Right lobe of liver (tissue), 6 donors: Measurements from ENCODE around the gene KEL. TPM values are rescaled to one million over a fixed set of nuclear protein-coding genes. Genes with fewer than 3 reads are reported as not detected.

Source experiments
- ATAC-seq, 4 donors: fragments of 200-7000 bp; cut with Tn5 transposase; one replicate each; pipeline ENCODE4 v1.9.1; 2020; ENCODE audit warnings: mild to moderate bottlenecking in 4 of 4, moderate library complexity in 4 of 4
- DNase-seq, 3 donors: peaks; one replicate each; pipeline ENCODE4 v3.0.0-alpha.2; 2020
- H3K27ac ChIP-seq, 3 donors: fragments of 200-600 bp; one replicate each; pipeline ENCODE4 v1.8.0; 2022
- H3K27me3 ChIP-seq, 2 donors: fragments of 200-600 bp; one replicate each; pipeline ENCODE4 v1.8.0; 2022
- H3K36me3 ChIP-seq, 4 donors: fragments of 200-600 bp; sonication (generic) in 1 of 4; one replicate each; pipeline versions ENCODE4 v1.5.1 to v1.8.0; 2017 to 2022; ENCODE audit warnings: control low read depth in 1 of 4
- H3K4me1 ChIP-seq, 4 donors: fragments of 200-600 bp; sonication (generic) in 1 of 4; one replicate each; pipeline versions ENCODE4 v1.5.1 to v1.8.0; 2017 to 2022; ENCODE audit warnings: control low read depth in 1 of 4
- H3K4me3 ChIP-seq, 3 donors: fragments of 200-600 bp; one replicate each; pipeline ENCODE4 v1.8.0; 2022
- H3K9me3 ChIP-seq, 4 donors: fragments of 200-600 bp; sonication (generic) in 1 of 4; one replicate each; pipeline versions ENCODE4 v1.5.1 to v1.8.0; 2017 to 2022; ENCODE audit warnings: control low read depth in 1 of 4
- POLR2A ChIP-seq: fragments of 450-650 bp; IDR thresholded peaks from one replicate; pipeline ENCODE4 v1.6.1; 2017; ENCODE audit warnings: antibody characterized with exemption, mild to moderate bottlenecking
- WGBS: methylation state at CpG from one replicate; pipeline ENCODE4 v1.1.6; 2018; ENCODE audit warnings: low coverage, low lambda C conversion rate; ENCODE audit not compliant: insufficient coverage; ENCODE audit errors: missing lambda C conversion rate; 5-methylcytosine and 5-hydroxymethylcytosine counted together
- intact Hi-C, 2 donors: fragments of 100-400 bp; cut with DNase I; formaldehyde crosslinking; loops; one replicate each; pipeline versions ENCODE4 v1.11.2 to v1.14.1; 2022
- total RNA-seq, 6 experiments: library from RNA; depleted of rRNA in 2 of 6; stranded (reverse); fragments of >200 nt in 2 of 6; fragmentation: NEBNext Ultra II Directional in 3 of 6; extraction: Animal tissue kit (Norgen Biotek cat#: 25700) in 3 of 6; gene quantifications; one replicate each; pipeline versions ENCODE4 v1.1.0 to v1.2.4, GENCODE V29; 2016 to 2023
- TF ChIP-seq, protein P1 (sequence below), 4 donors: fragments of 200-600 bp in 3 of 4; fragments of 450-650 bp in 1 of 4; IDR thresholded peaks; one replicate each; pipeline versions ENCODE4 v1.5.1 to v1.8.0; 2016 to 2022; ENCODE audit warnings: antibody characterized with exemption in 4 of 4, mild to moderate bottlenecking in 2 of 4
- donor health status: DM: no; HTN: yes; CAD: no.
- donor health status: DM: no; HTN: no; CAD: no.
- donor health status: DM: no; HTN: no; CAD: no.
- donor health status: DM: no; HTN: yes; CAD: no.
- donor health status: DM: no; HTN: yes; CAD: no.

The KEL gene
- total RNA-seq, 6 experiments from 2014 or later: 0.46 to 2.0 (median 1.4) TPM; not detected in 3

DNA sequence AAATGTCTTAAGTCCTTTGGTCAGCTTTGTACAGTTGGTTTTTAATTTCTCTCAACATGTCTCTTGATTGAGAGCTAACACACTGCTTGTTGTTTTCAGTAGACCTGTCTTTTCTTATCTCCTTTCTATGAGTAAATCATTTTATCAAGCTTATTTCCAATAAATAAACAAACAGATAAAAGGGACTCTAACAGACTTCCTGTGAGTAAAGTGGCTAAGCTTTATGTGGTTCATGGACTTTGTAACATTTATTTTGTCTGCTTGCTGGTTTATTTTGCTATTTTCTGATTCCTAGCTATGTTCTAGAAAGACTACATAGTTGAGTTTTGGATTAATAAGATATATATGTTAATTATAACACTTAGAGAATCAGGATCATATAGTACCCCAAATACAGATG is 37.6 kb upstream of the KEL start:
- no peaks in the 10 kb centered on the region for H3K27me3 ChIP-seq
- intact Hi-C loops: loop anchor here (10.0 kb wide), 1 partner anchor 125 kb away; no protein-coding TSS in a partner anchor
- ATAC-seq (peak in 2 of 4 donors; percentile 52 to 72), DNase-seq (no peak)
- H3K27ac ChIP-seq: no peak overlapping the region
- TF ChIP-seq, protein P1, sequence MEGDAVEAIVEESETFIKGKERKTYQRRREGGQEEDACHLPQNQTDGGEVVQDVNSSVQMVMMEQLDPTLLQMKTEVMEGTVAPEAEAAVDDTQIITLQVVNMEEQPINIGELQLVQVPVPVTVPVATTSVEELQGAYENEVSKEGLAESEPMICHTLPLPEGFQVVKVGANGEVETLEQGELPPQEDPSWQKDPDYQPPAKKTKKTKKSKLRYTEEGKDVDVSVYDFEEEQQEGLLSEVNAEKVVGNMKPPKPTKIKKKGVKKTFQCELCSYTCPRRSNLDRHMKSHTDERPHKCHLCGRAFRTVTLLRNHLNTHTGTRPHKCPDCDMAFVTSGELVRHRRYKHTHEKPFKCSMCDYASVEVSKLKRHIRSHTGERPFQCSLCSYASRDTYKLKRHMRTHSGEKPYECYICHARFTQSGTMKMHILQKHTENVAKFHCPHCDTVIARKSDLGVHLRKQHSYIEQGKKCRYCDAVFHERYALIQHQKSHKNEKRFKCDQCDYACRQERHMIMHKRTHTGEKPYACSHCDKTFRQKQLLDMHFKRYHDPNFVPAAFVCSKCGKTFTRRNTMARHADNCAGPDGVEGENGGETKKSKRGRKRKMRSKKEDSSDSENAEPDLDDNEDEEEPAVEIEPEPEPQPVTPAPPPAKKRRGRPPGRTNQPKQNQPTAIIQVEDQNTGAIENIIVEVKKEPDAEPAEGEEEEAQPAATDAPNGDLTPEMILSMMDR (IDR thresholded peaks at IDR 0.05): no peak
- H3K4me3 ChIP-seq: no peak overlapping the region
- H3K9me3 ChIP-seq: peaks cover 0 to 3% (median 0%) of the 10 kb centered on the region in 4 donors
- H3K4me1 ChIP-seq: peaks cover 0 to 25% (median 0%) of the 10 kb centered on the region in 4 donors
- no peaks in the 10 kb centered on the region for H3K36me3 ChIP-seq

DNA sequence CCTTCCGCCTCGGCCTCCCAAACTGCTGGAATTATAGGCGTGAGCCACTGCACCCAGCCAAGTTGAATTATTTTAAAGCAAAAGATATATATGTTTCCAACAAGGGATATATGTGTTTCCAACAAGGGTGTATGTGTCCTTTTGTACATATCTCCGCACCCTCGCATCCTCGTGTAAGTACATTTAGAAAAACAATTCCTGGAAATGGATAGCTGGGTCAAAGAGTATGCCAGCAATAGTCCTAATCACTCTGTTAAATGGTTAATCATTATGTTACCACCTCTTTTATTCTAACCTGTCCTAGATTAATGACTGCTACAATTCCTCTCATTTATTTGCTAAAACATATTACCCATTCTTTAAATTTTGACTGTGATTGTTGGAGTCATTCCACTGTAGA is 36.8 kb upstream of the KEL start:
- Histone ChIP-seq H3K27me3 (no peaks in the 10 kb centered on the region), H3K9me3 (peaks cover 0 to 3% (median 0%) of the 10 kb centered on the region in 4 donors), H3K4me3 (no peak overlapping the region), H3K4me1 (peaks cover 0 to 21% (median 0%) of the 10 kb centered on the region in 4 donors), H3K27ac (no peak overlapping the region), H3K36me3 (no peaks in the 10 kb centered on the region)
- intact Hi-C loops: no loop called here
- TF ChIP-seq, protein P1 (IDR thresholded peaks at IDR 0.05): no peak
- no peak for TF ChIP-seq POLR2A
- peak in 1 of 4 donors; percentile 26 for ATAC-seq
- WGBS: 70% methylated on average over 6 of the region's 6 CpGs
- no peak for DNase-seq

DNA sequence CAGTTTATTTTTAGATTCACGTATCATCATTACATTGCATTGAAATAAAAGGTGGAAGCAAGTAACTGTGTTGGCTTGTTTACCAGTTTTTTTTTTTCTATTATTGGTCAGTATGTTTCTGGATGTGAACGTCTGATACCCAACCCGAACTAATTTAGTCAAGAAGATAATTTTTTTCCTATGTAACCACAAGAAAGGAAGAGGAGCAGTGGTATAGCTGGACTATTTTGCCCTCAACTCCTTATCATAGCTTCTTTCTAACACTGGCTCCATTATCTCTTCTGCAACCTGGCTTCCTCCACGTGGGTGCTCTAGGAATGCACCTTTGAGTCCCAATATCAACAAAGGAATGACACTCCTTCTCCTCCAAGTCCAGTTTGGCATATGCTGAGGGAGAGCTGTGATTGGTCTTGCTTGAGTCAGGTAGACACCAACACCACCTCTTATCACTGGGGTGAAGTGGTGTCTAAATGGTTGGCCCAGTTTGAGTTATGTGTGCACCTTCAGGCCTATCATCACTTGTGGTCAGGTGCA is 35.4 kb upstream of the KEL start:
- no peak for DNase-seq

DNA sequence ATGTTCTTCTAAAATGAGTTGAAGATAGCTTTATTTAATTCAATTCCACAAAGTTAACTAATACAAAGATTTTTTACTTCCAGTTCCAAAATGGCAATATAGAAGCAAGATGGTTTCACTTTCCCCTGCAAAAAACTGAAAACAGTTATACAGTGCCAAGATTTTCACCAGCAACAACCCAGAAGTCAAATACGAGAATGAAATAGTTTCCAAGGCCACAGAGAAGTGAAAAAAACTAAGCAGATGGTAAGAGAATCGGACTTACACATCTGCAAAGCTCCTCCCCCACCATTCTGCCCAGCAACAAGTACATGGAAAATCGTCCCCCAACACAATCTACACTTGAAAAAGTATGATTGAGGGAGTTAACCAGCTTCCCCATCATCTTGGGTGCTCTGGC is 30.3 kb upstream of the KEL start:
- DNase-seq (no peak), ATAC-seq (no peak)
- TF ChIP-seq POLR2A: no peak
- TF ChIP-seq, protein P1 (IDR thresholded peaks at IDR 0.05): no peak
- Histone ChIP-seq H3K9me3 (peaks cover 0 to 3% (median 0%) of the 10 kb centered on the region in 4 donors), H3K36me3 (no peaks in the 10 kb centered on the region), H3K27me3 (no peaks in the 10 kb centered on the region), H3K4me1 (no peaks in the 10 kb centered on the region), H3K27ac (no peak overlapping the region), H3K4me3 (no peak overlapping the region)
- WGBS: 23% methylated on average over 3 of the region's 3 CpGs
- intact Hi-C loops: no loop called here

More for the DNA sequence above, 35.4 kb upstream of the KEL start:
- Histone ChIP-seq H3K36me3 (no peaks in the 10 kb centered on the region), H3K4me1 (peaks cover 0 to 10% (median 0%) of the 10 kb centered on the region in 4 donors), H3K9me3 (peaks cover 0 to 3% (median 0%) of the 10 kb centered on the region in 4 donors), H3K27me3 (no peaks in the 10 kb centered on the region), H3K27ac (no peak overlapping the region), H3K4me3 (no peak overlapping the region)
- ATAC-seq: no peak
- intact Hi-C loops: no loop called here
- TF ChIP-seq, protein P1 (IDR thresholded peaks at IDR 0.05): no peak
- no peak for TF ChIP-seq POLR2A
- 51% methylated on average over 4 of the region's 4 CpGs for WGBS

DNA sequence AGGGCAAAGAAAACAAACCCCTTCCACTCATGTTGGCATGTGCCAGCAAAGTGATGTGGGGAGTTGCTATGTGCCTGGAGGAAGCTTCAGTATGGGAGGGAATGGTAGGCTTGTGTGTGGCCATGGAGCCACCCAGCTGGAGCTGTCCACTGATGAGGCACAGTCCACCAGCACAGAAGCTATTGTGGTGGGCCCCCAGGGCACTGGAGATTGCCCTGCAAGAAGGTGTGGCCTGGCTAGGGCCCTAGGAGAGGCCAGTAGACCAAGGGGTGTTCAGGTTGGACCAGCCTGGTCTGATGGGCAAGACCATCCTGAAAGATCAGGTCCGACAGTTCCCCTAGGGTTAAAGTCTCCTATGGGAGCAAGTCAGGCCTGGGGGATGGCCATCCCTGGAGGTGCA is 22.1 kb upstream of the KEL start:
- DNase-seq (no peak), ATAC-seq (no peak)
- Histone ChIP-seq H3K4me3 (no peak overlapping the region), H3K36me3 (no peaks in the 10 kb centered on the region), H3K27me3 (no peaks in the 10 kb centered on the region), H3K27ac (no peak overlapping the region), H3K4me1 (no peaks in the 10 kb centered on the region), H3K9me3 (no peaks in the 10 kb centered on the region)
- intact Hi-C loops: no loop called here
- TF ChIP-seq, protein P1 (IDR thresholded peaks at IDR 0.05): no peak
- no peak for TF ChIP-seq POLR2A
- WGBS: no CpG with 5 or more reads among the region's 1 CpG
